Bronchial epithelial cell (primary cell): ENCODE results near the gene CACNB2. TPM values are rescaled to one million over a fixed set of nuclear protein-coding genes. Genes with fewer than 3 reads are reported as not detected.
"Not testable (repeated sequence)": the region's sequence is repeated elsewhere in the genome, so short reads cannot be mapped to it uniquely, and the experiment has no call there.

ENCODE experiments used
- DNase-seq: peaks from one replicate; pipeline ENCODE4 v3.0.0-alpha.2; 2010; ENCODE audit warnings: low read depth
- FAIRE-seq: peaks from 2 replicates; lab custom pipeline; 2011; peaks lifted over from hg19 to GRCh38; lab: Jason Lieb, UNC
- H3K27me3 ChIP-seq: 2 replicates; pipeline ENCODE4 v1.5.1; 2011; ENCODE audit warnings: low read length; ENCODE audit not compliant: control insufficient read depth, insufficient read depth
- H3K36me3 ChIP-seq: 2 replicates; pipeline ENCODE4 v1.5.1; 2011; ENCODE audit warnings: low read length; ENCODE audit not compliant: control insufficient read depth, insufficient read depth
- H3K4me3 ChIP-seq: 2 replicates; pipeline ENCODE4 v1.5.1; 2011; ENCODE audit warnings: mild to moderate bottlenecking, low read depth, low read length, control low read depth
- CTCF ChIP-seq: IDR thresholded peaks from 2 replicates; pipeline ENCODE4 v1.5.1; 2011; ENCODE audit warnings: mild to moderate bottlenecking, moderate library complexity, low read length, control low read depth, inconsistent platforms; ENCODE audit not compliant: insufficient read depth, severe bottlenecking
- total RNA-seq: library from RNA; depleted of rRNA; stranded (reverse); fragments of >200 nt; gene quantifications from 2 replicates; pipeline ENCODE4 v1.2.1, GENCODE V29; 2014

Gene CACNB2
- total RNA-seq, 1 donor from 2014 or later = not detected

DNA sequence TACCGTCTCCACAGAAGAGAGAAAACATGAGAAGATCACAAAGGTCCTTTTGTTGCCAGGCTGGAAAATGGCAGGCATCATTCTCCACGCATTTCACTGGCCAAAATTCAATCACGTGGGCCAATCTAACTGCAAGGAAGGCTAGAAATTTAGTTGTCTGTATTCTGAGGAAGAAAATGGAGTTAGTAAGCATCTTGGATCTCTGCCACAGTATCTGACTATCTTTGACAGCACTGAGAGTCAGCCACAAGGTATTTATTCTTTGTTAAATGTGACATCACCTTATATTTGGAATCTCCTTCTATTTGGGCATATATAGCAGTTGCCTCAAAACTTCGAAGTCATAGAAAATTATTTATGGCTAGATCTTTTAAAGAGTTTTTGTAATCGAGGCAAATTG lies 297.3 kb downstream of the CACNB2 start:
- DNase-seq (no peak), FAIRE-seq (no peak)
- Histone ChIP-seq H3K4me3 (no peak overlapping the region), H3K36me3 (no peaks in the 10 kb centered on the region), H3K27me3 (no peaks in the 10 kb centered on the region)
- no peak for TF ChIP-seq CTCF

DNA sequence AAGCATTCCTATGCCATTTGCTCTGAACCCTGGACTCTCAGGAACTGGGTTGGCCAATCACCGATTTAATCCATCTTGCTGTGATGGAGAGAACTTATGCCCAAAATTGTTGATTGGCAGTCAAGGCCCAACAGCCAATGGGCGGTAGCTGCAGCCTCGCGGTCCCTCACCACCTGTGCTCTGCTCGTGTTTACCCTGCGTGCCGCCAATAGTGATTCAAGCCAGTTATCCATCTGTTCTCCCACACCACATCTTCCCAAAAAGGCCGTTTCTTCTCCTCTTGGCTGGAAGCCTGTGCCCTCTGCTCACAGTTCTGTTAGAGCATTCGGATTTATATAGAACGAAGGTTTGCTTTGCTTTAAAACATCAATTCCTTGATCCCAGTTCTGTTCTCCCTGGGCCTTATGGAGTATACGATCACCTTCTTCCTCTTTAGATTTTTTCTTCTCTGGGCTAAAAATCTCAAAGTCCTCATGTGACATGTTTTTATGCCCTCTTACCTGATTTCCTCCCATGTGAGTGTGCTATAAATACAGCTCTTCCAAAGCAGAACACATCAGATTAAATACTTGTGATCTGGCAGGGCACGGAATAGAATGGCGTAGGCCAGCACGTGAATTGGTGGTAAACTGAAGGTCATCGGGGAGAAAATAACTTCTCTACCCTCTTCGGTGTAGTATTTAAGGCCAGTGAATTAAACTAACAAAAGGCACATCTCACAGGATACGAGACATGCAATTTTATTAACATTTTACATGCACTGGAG lies 298.3 kb downstream of the CACNB2 start:
- Histone ChIP-seq H3K4me3 (no peak overlapping the region), H3K27me3 (no peaks in the 10 kb centered on the region), H3K36me3 (no peaks in the 10 kb centered on the region)
- FAIRE-seq (no peak), DNase-seq (no peak)
- no peak for TF ChIP-seq CTCF

DNA sequence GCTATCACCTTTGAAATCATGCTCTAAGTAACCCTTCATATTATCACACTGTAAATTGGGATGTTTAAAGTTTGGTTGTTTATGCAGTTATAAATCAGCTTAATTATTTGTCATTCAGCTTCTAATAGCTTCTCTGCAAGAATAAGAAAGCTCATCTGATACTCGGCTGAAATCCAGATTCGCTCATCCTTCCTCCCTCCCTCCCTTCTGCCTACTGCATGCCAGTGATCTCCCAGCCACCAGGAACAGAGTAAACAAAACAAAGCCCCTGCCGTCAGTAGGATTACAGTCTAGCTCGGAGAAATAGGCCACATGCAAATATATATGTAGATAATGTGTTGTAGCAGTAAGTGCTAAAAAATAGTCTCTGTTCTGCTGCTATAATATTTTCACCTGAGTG lies 299.4 kb downstream of the CACNB2 start:
- H3K27me3 ChIP-seq = no peaks in the 10 kb centered on the region
- H3K36me3 ChIP-seq = no peaks in the 10 kb centered on the region
- TF ChIP-seq CTCF = no peak
- FAIRE-seq = no peak
- no peak for DNase-seq
- H3K4me3 ChIP-seq = no peak overlapping the region

GRCh38 chr10:18445635-18446034 lies 305.4 kb downstream of the CACNB2 start:
- H3K27me3 ChIP-seq, H3K4me3 ChIP-seq, H3K36me3 ChIP-seq, FAIRE-seq, DNase-seq: not testable (repeated sequence)

GRCh38 chr10:18446205-18446604 lies 306.0 kb downstream of the CACNB2 start:
- TF ChIP-seq CTCF = no peak
- FAIRE-seq = no peak
- Histone ChIP-seq H3K27me3 (no peaks in the 10 kb centered on the region), H3K36me3 (no peaks in the 10 kb centered on the region), H3K4me3 (no peak overlapping the region)
- no peak for DNase-seq

GRCh38 chr10:18449611-18450026 lies 309.4 kb downstream of the CACNB2 start:
- no peak for DNase-seq
- no peak overlapping the region for H3K4me3 ChIP-seq
- FAIRE-seq = no peak
- TF ChIP-seq CTCF = no peak
- H3K36me3 ChIP-seq = no peaks in the 10 kb centered on the region
- H3K27me3 ChIP-seq = no peaks in the 10 kb centered on the region
